ENCODE data around the gene COQ10B. TPM values are rescaled to one million over a fixed set of nuclear protein-coding genes. Genes with fewer than 3 reads are reported as not detected.

The COQ10B gene
- total RNA-seq (10 to 100 TPM; 26.3 to 28.3 TPM), polyA plus RNA-seq (ENCODE audit: insufficient read length in 6 of 6) (10 to 100 TPM; 11.7 to 16.5 (median 14.1) TPM)
- long read RNA-seq, donor 1, transcript COQ10B-201 (5 exons, 2,239 nt): major isoform, 9 of 9 reads
- long read RNA-seq, donor 1, partial matches to known transcripts: 0 of 9 reads
- long read RNA-seq, donor 1, other reads (novel, unspliced or antisense): 0 of 9 reads
- long read RNA-seq, donor 2, transcript COQ10B-201 (5 exons, 2,239 nt): major isoform, 12 of 1,059 reads
- long read RNA-seq, donor 2, partial matches to known transcripts: 993 of 1,059 reads
- long read RNA-seq, donor 2, other reads (novel, unspliced or antisense): 54 of 1,059 reads
- long read RNA-seq, donor 3, transcript COQ10B-201 (5 exons, 2,239 nt): major isoform, 6 of 804 reads
- long read RNA-seq, donor 3, partial matches to known transcripts: 723 of 804 reads
- long read RNA-seq, donor 3, other reads (novel, unspliced or antisense): 75 of 804 reads
- long read RNA-seq, donor 4, transcript COQ10B-201 (5 exons, 2,239 nt): major isoform, 12 of 14 reads
- long read RNA-seq, donor 4, partial matches to known transcripts: 0 of 14 reads
- long read RNA-seq, donor 4, other reads (novel, unspliced or antisense): 2 of 14 reads
- long read RNA-seq, donor 5, transcript COQ10B-201 (5 exons, 2,239 nt): major isoform, 7 of 7 reads
- long read RNA-seq, donor 5, partial matches to known transcripts: 0 of 7 reads
- long read RNA-seq, donor 5, other reads (novel, unspliced or antisense): 0 of 7 reads
- long read RNA-seq, donor 6, transcript COQ10B-201 (5 exons, 2,239 nt): major isoform, 8 of 466 reads
- long read RNA-seq, donor 6, partial matches to known transcripts: 402 of 466 reads
- long read RNA-seq, donor 6, other reads (novel, unspliced or antisense): 56 of 466 reads
- long read RNA-seq, donor 7, partial matches to known transcripts: 0 of 4 reads
- long read RNA-seq, donor 7, other reads (novel, unspliced or antisense): 0 of 4 reads
- long read RNA-seq, donor 8, transcript COQ10B-201 (5 exons, 2,239 nt): major isoform, 8 of 8 reads
- long read RNA-seq, donor 8, partial matches to known transcripts: 0 of 8 reads
- long read RNA-seq, donor 8, other reads (novel, unspliced or antisense): 0 of 8 reads
- long read RNA-seq, donor 9: 0 reads
- long read RNA-seq, donor 10, partial matches to known transcripts: 1 of 4 reads
- long read RNA-seq, donor 10, other reads (novel, unspliced or antisense): 0 of 4 reads
- long read RNA-seq, donor 11, transcript COQ10B-201 (5 exons, 2,239 nt): major isoform, 6 of 1,637 reads
- long read RNA-seq, donor 11, partial matches to known transcripts: 1,563 of 1,637 reads
- long read RNA-seq, donor 11, other reads (novel, unspliced or antisense): 68 of 1,637 reads
- long read RNA-seq, donor 12, transcript COQ10B-201 (5 exons, 2,239 nt): major isoform, 7 of 909 reads
- long read RNA-seq, donor 12, partial matches to known transcripts: 801 of 909 reads
- long read RNA-seq, donor 12, other reads (novel, unspliced or antisense): 101 of 909 reads

DNA sequence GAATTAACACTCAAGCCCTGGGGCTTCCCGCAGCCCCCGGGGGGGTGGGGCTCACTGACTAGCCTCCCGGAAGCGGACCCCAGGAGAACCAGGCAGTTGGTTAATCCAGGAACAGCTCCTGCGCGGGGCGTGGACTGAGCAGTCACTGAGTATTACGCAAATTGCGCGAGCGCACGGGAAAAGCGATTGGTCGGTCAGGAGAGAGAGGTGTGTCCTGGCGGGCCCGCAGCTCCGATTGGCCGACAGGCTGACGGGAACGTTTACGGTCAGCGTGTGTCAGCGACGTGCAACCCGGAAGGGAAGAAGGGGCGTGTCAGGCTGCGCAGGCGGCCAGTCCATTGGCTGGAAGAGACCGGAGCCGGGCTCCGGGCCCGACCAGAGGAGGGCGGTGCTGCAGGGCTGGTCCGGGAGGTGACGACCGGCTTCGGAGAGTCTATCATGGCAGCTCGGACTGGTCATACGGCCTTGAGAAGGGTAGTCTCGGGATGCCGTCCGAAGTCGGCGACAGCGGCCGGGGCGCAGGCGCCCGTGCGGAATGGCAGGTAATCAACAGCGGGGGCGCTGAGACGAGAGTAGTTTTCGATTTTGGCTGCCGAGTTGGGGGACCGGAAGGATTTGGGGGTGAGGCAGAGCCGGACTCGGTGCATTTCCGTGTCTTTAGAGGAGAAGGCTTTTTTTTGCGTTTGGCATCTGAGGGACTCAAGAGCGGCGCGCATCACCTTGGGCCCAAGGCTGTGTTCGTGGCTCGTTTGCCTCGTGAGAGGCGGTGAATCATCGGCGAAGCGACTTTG is at the start of gene COQ10B:
TSS of gene COQ10B (plus strand) at position 430 of the 791 bp plus-strand sequence. CDS start at position 439, 9 bp downstream.
- DNase-seq: peak; percentile 99 to 100 (median 100)
- no peaks in the 10 kb centered on the region for H3K9me3 ChIP-seq
- H3K27me3 ChIP-seq: no peaks in the 10 kb centered on the region
- TF ChIP-seq, protein P1, sequence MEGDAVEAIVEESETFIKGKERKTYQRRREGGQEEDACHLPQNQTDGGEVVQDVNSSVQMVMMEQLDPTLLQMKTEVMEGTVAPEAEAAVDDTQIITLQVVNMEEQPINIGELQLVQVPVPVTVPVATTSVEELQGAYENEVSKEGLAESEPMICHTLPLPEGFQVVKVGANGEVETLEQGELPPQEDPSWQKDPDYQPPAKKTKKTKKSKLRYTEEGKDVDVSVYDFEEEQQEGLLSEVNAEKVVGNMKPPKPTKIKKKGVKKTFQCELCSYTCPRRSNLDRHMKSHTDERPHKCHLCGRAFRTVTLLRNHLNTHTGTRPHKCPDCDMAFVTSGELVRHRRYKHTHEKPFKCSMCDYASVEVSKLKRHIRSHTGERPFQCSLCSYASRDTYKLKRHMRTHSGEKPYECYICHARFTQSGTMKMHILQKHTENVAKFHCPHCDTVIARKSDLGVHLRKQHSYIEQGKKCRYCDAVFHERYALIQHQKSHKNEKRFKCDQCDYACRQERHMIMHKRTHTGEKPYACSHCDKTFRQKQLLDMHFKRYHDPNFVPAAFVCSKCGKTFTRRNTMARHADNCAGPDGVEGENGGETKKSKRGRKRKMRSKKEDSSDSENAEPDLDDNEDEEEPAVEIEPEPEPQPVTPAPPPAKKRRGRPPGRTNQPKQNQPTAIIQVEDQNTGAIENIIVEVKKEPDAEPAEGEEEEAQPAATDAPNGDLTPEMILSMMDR (IDR thresholded peaks at IDR 0.05): peak in 1 of 2 donors; percentile 42
- H3K4me3 ChIP-seq: peak within 1 kb of the TSS; percentile 70 to 84
- intact Hi-C loops (cut with DNase I): no loop called here
- peaks cover 10 to 44% of the 10 kb centered on the region in 2 donors for H3K4me1 ChIP-seq
- peak; percentile 98 for ATAC-seq
- no peaks in the 10 kb centered on the region for H3K36me3 ChIP-seq
- peak within 1 kb of the TSS; percentile 98 to 100 for H3K27ac ChIP-seq

DNA sequence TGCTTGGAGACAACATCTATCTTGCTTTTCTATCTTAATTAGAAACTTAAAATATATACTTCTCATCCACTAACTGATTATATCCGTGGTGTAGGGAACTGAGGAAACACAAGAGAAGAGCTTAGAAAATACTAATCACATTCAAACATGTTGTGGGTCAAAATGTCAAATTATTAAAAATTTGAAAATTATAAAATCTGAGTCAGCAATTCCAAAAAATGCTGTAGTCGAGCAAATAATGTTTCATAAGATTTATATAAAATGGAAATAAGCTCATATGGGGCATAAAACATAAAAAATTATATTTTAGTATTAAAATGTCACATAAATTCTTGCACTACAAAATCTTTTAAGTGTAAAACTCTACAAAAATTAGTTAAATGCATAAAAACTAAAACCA is 47.8 kb upstream of the COQ10B start:
- Histone ChIP-seq H3K4me1 (no peaks in the 10 kb centered on the region), H3K36me3 (peaks cover 14 to 100% of the 10 kb centered on the region in 2 donors), H3K27me3 (no peaks in the 10 kb centered on the region), H3K4me3 (no peak overlapping the region), H3K27ac (no peak overlapping the region), H3K9me3 (no peaks in the 10 kb centered on the region)
- ATAC-seq: no peak
- intact Hi-C loops (cut with DNase I): no loop called here
- DNase-seq: no peak
- TF ChIP-seq, protein P1 (IDR thresholded peaks at IDR 0.05): no peak

DNA sequence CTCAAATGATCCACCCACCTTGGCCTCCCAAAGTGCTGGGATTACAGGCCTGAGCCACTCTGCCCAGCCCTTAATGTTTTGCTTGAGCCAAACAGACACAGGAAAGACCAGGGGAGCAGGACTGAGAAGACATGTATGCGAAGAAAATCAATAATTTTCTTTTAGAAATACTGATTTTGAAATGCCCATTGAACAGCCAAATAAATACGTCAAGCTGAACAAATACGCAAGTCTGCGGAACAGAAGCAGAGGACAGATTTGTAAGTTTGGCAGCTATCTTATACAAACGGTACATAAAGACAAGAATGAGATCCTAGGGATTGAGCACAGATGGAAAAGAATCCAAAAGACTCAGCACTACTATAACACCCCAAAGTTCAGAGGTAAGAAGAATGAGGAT is 39.3 kb upstream of the COQ10B start:
- H3K36me3 ChIP-seq: peaks cover 0 to 100% of the 10 kb centered on the region in 2 donors

DNA sequence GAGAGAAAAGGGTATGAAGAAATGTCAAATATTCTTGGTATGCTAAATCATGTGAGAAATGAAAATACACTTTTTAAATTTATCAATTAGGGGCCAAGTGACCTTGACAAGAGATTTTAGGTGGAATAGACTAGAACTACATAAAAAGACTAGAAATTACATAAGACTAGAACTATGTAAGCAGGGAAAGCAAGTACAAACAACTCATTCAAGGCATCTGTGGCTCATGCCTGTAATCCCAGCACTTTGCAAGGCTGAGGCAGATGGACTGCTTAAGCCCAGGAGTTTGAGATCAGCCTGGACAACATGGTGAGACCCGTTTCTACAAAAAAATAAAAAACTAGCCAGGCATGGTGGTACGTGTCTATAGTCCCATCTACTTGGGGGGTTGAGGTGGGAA is 38.8 kb upstream of the COQ10B start:
- Histone ChIP-seq H3K27ac (no peak overlapping the region), H3K27me3 (no peaks in the 10 kb centered on the region), H3K4me3 (no peak overlapping the region), H3K4me1 (no peaks in the 10 kb centered on the region), H3K9me3 (no peaks in the 10 kb centered on the region), H3K36me3 (peaks cover 0 to 100% of the 10 kb centered on the region in 2 donors)
- TF ChIP-seq, protein P1 (IDR thresholded peaks at IDR 0.05): no peak
- ATAC-seq (no peak), DNase-seq (no peak)
- intact Hi-C loops (cut with DNase I): no loop called here

More for the DNA sequence above, 39.3 kb upstream of the COQ10B start:
- H3K9me3 ChIP-seq: no peaks in the 10 kb centered on the region
- TF ChIP-seq, protein P1 (IDR thresholded peaks at IDR 0.05): no peak
- no peak for DNase-seq
- no peak overlapping the region for H3K27ac ChIP-seq
- no peak for ATAC-seq
- no peak overlapping the region for H3K4me3 ChIP-seq
- no peaks in the 10 kb centered on the region for H3K27me3 ChIP-seq
- H3K4me1 ChIP-seq: no peaks in the 10 kb centered on the region
- intact Hi-C loops (cut with DNase I): no loop called here
